GM15510 (cell line): Measurements from ENCODE around the gene CHRNA1.

Experiments
- POLR2A ChIP-seq: IDR thresholded peaks from 3 replicates; pipeline ENCODE4 v1.6.1; 2011; ENCODE audit warnings: borderline replicate concordance; ENCODE audit not compliant: insufficient read length; ENCODE audit errors: extremely low read depth

The CHRNA1 gene

DNA sequence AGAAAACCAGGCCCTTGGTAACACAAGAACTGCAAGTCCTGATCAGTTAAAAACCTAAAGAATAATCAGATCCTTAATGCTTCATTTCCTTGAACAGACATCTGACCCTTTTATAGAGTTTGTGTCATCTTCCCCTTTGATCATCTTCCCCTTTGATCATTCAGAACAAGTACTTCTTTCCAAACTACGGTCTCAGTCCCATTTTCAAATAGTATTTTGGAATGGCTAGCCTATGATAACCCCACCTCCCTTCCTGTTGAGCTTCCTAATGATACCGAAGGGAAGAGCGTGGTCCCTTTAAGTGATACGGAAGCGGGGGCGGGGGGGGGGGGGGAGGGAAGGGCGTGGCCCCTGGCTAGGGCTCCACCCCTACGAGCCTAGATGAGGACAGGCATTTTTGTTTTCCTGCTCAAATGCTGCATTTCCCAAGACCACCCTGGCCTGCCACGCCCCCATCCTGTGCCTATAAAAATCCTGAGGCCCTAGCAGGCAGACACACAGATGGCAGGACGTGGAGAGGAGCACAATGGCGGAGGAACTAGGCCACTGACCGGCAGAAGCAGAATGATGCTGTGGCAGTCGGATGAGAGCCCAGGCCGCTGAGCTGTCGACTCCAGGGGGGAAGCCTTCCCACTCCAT, 24.1 kb upstream of the CHRNA1 start:
- no peak for TF ChIP-seq POLR2A

DNA sequence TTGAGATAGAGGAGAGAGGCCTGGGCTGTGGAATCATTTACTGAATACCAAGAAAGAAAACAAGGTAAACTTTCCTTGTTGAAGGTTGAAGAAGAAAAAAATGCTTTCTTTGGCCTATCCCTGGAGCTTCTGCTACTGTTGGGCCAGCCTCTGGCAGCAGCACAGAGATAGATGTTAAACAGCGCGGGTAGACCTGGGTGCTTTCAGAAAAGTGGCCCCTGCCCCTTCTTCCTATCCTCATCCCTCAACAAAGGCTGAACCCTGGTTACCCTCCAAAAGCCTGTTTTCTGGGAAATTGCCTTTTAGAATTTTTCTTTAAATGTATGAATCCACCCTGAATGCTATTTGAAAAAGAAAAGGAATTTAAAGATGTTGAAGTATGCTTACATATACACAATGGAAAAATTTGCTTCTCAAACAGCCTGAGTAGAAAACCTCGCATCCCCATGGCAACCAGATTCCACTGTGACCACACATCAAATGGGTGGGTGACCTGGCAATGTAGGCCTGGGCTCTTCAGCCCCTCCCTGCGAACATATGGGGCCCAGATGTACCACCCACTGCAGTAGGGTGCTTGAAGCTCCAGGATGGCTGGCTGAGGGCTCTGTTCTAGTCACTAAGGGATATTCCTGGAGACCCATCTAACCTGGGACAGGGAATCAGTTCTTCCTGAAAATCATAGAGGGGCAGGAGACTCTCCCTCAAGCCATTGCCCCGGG, 23.4 kb upstream of the CHRNA1 start:
- no peak for TF ChIP-seq POLR2A

DNA sequence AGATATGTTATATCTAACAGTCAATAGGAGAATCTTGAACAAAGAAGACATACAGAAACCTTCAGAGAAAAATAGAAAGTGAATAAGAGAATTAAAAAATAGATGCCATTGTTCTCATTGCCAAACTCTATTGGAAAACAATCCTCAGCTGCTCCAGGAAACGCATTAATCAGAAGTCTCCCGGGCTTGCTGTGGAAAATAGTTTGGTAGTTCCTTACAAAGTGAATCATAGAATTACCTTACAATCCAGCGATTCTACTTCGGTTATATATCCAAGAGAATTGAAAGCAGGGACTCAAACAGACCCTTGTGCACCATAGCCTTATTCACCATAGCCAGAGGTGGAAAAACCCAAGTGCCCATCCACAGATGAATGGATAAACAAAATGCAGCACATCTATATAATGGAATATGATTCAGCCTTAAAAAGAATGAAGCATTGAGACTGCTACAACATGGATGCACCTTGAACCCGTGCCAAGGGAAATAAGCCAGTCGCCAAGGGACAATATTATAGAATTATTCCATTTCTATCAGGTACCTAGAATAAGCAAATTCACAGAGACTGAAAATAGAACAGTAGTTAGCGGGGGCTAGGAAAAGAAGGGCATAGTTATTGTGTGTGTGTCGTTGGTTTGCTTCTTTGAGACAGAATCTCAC, 21.9 kb upstream of the CHRNA1 start:
- TF ChIP-seq POLR2A, result no peak

DNA sequence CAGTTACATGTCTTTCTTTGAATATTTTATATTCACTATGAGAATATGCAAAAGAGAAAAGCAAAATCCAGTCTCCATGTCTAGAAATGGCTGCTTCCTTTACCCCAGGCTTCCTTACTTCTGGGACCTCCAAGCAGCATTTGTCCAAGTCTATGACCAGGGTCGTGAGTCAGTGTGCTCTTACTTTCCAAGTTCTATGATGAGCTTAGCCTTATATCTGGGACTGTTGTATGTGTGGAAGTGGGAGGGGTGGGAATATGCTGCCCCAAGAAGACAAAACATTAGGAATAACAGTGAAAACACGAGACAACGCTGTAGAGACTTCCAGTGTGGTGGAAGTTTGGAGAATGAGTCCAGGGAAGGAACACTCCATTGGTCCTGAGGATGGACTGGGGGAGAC, 21.2 kb upstream of the CHRNA1 start:
- no peak for TF ChIP-seq POLR2A

DNA sequence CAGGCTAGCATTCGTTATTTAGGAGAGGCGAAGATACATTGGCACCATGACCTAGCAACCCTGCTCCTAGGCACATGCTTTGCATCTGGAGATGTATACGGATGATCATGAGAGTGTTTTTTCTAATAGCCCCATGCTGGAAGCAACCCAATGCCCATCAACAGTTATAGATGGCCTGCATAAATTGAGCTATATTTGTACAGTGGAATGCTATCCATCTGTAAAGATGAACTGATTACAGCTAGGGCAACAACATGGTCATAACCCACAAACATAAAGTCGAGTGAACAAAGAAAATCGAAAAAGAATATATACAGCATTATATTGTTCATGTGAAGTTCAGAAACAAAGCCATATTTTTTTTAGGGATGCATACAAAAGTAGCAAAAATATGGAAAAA, 20.6 kb upstream of the CHRNA1 start:
- no peak for TF ChIP-seq POLR2A

DNA sequence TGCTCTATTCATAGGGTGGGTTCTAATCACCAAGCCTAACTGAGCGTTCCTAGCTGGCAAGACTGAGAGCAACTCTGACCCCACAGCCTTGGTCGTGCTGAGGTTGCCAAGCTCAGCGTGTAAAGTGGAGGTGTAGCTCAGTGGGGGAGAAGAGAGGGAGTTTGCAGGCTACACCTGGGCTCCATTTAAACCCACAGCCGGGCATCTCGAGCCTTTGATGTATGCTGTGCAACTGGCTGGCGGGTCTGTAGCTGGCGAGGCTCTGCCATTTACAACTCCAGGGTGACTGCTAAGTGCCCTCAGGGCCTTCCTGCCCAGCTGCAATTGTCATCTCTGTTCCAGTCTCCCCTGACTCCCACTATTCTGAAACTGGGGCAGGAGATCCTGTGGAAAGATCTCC, 20.0 kb upstream of the CHRNA1 start:
- no peak for TF ChIP-seq POLR2A

DNA sequence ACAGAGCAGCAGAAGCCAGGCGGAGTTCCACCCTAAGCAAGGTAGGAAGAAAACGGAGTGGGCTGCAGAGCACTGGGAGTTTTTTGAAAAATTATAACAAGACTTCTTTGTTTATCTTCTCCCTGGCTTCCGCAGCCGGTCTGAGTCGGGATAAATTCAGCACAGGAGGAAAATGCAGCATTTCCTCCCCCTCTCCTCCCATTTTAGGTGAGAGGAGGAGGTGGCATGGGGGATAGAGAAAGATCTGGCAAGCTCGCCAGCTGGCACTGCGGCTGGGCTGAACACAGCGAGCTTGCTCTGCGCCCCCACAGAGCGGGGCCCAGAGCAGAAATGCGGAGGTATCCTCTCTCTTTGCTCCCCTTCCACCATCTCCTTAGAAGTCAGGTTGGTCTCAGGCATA, 17.7 kb upstream of the CHRNA1 start:
- TF ChIP-seq POLR2A, result no peak

DNA sequence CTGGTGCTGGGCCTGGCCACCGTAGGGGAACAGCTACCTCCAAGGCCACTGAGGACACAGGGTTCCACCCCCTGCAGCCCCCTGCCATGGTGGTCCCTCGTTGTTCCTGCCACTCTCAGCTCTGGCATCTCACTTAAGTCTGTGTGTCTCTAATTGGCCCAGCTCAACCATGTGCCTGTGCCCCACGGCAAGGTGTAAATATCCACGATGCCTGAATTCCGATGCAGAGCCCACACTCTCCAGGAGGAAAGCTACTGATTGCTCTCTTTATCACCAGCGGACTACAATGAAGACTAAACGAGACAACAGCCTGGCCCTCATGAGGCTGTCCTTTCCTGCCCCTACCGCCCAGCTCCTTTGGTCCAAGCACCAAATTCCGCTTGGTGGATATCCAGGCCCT, 17.0 kb upstream of the CHRNA1 start:
- no peak for TF ChIP-seq POLR2A

DNA sequence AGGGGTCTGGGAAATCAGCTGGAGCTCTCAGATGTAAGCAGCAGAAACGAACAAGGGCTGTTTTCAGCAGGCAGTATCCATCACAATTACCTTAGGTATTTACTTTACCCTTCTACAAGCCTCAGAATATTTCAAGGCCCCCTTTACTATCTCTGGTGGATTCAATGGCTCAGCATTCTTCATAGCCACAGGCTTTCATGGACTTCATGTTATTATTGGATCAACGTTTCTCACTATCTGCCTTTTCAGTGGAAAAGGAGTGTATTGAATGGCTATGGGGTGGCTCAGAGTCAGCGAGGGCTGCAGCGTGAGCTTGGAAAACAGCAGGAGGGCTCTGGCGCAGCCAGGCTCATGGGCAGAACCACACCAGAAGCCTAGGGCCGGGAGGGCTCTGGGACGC, 16.6 kb upstream of the CHRNA1 start:
- TF ChIP-seq POLR2A, result no peak

DNA sequence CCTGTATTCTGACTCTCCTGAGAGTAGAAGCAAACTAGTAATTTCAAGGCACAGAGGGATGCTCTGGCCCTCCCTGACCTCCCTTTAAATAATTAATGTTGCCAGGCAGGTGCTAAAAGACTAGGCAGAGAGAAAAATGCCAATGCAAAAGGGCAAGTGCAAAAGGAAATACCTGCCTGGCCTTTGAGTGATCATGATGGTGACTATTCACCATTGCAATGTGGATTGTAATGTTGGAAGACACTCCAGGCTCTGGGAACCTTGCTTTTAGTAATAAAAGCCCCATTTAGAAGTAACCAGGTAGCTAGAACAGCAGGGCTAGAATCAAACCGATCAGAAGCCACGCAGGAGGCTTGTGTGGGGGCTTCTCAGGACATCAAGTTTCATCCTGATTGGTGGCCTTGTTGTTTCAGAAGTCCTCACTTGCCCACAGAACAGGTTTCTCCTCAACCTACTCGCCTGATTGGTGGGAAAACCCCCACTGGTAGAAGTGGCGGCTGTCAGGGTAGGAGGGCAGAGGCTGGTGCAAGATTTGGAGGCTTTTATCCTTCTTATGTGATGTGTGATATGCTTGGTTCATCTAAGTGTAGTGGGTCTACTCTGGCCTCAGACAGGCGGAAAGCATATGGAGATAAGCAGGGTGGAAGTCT, 16.0 kb upstream of the CHRNA1 start:
- TF ChIP-seq POLR2A, result no peak

DNA sequence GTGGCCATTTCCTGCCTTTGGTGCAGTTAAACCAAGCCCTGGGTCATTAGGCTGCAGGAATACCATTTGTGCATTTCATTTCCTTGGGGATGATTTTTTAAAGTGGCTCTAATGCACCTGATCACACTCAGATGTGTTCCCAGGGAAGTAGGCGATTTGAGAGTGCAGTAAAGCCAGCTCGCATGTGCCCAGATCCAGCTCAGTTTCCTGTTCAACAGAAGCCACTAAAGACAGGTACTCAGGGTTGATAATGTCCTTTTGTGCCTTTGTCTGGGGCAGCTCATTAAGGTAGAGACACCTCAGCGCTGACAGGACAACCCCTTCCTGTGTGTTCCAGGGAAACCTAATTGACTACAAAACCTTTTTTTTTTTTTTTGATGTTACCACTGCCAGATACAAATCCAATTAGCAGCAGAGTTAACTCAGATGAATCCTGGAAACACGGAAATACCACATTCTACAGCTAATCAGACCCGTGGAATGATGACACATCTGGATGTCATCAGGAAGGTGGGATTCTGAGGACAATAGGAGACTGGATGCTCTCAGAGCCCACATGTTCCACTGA, 15.2 kb upstream of the CHRNA1 start:
- no peak for TF ChIP-seq POLR2A

DNA sequence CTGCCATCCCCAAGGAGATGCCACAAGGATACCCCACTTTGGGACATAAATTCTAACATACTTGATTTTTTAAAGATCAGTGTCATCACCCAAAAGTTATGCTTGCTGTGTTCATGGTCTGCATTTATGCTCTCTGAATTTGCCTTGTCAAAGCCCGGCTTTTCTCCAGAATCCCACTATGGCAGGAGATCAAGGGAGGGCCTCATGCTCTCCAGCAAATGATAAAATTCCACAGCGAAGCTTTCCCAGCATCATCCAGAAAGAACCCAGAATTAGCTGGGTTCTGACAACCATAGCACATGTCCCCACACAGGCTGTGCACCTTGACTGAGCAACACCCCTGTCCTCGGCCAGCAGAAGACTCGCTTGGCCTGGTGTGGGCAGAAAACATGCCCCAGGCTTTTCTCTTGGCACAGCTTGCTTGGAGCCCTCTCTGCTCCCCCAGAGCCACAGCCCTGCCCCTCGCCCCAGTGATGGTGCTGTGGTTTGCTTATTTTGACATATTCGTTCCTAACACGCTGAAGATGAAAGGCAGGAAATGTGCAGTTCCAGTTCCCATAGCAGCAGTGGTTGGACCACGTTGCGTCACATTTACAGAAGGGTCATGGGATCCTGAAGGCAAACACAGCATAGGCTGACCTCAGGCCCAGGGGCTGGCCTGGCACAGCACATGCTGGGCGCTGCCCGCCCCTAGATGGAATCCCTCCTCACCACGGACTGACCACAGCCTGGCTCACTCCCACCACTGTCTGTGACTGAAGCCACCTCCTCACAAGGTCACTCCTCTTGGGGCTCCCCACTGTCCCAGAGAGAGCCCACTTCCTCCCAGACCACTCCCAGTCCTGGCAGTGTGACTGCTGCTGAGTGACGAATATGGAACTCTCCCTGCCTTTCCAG, 14.1 kb upstream of the CHRNA1 start:
- no peak for TF ChIP-seq POLR2A

DNA sequence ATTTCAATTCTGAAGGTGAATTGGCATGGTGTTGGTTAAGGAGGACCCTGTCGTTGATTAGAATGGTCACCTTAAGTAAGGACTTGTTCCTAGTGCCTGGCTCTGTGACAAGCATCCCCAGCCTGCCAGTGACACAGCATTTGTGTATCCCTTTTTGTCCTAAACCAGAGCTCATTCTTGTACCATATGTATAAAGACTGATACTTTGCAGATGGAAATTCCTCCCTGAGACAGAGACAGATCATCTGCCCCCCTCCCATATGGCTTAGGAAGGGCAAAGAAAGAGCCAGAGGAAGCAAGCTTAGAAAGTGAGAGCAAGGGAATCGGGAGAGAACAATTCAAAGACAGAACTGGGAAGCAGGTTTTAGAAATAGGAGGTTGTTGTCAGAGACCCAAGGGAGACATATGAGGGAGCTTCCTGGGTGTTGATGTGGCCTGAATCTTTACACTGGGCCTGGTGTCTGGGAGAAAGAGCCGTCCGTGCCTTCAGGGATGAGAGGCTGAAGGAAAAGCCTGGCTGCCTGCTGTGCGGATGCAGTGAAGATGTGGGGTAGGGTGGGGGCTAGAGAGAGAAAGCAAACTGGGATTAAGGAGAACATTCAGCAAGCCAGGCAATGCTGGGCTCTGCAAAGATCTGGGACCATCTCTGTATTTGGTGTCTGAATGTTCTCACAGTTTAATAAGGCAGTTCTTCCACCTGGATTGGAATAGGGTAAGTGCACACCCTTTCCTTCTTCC, 13.2 kb upstream of the CHRNA1 start:
- TF ChIP-seq POLR2A, result no peak
